Measurements from ENCODE around the gene CACNB4. TPM values are rescaled to one million over a fixed set of nuclear protein-coding genes. Genes with fewer than 3 reads are reported as not detected.

Gene CACNB4
- total RNA-seq, 1 experiment from 2014 or later: 0.19 TPM

- no peaks in the 10 kb centered on the region for H3K4me1 ChIP-seq (ENCODE audit: insufficient read depth, low read length, poor library complexity, severe bottlenecking)
- POLR2A ChIA-PET (ENCODE audit: low non-redundant PET): no interaction called here
- H3K27me3 ChIP-seq (replicated peaks; ENCODE audit: insufficient read depth, low read depth, low read length, poor library complexity): peaks cover 24% of the 10 kb centered on the region
- H3K27ac ChIP-seq (ENCODE audit: low read depth, low read length, poor library complexity, severe bottlenecking): no peak overlapping the region
- DNase-seq (ENCODE audit: low spot score): no peak
- no TSS peak for BruUV-seq (replicated peaks)
- no peak overlapping the region for H3K4me3 ChIP-seq (ENCODE audit: low read depth, low read length, poor library complexity, severe bottlenecking)
- no peaks in the 10 kb centered on the region for H3K9me3 ChIP-seq (ENCODE audit: low read depth, low read length, poor library complexity, severe bottlenecking)
- CTCF ChIA-PET: no interaction called here
- no peaks in the 10 kb centered on the region for H3K36me3 ChIP-seq (ENCODE audit: insufficient read depth, low read length, poor library complexity, severe bottlenecking)
- TF ChIP-seq EZH2 (IDR thresholded peaks at IDR 0.05; ENCODE audit: borderline replicate concordance, low read depth, low read length, poor library complexity, severe bottlenecking) (no peak), CTCF (conservative IDR thresholded peaks at IDR 0.05; ENCODE audit: low read depth, low read length) (no peak)
- intact Hi-C loops (cut with micrococcal nuclease; ENCODE audit: unreplicated experiment): no loop called here
Observed at GRCh38 chr2:151907286-151908203, 191.3 kb downstream of the CACNB4 start.

DNA sequence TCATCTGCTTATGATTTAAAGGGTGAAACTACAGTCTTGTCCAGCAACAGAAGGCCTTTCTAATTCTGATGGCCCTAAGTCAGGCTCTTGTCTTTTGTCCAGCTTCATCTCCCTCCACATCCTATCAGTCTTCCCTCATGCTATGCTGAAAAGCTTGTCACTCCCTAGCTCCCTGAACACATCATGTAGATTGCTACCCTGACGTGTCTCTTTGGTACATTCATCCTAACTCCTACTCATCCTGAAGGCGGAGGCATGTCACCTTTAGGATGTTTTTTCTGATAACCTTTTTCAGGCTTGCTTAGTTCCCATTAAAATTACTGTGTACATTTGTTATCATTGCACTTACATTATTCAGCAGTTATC, 192.2 kb downstream of the CACNB4 start:
- no peaks in the 10 kb centered on the region for H3K9me3 ChIP-seq (ENCODE audit: low read depth, low read length, poor library complexity, severe bottlenecking)
- intact Hi-C loops (cut with micrococcal nuclease; ENCODE audit: unreplicated experiment): no loop called here
- POLR2A ChIA-PET (ENCODE audit: low non-redundant PET): no interaction called here
- TF ChIP-seq EZH2 (IDR thresholded peaks at IDR 0.05; ENCODE audit: borderline replicate concordance, low read depth, low read length, poor library complexity, severe bottlenecking) (no peak), CTCF (conservative IDR thresholded peaks at IDR 0.05; ENCODE audit: low read depth, low read length) (no peak)
- BruUV-seq (replicated peaks): no TSS peak
- peaks cover 33% of the 10 kb centered on the region for H3K27me3 ChIP-seq (replicated peaks; ENCODE audit: insufficient read depth, low read depth, low read length, poor library complexity)
- CTCF ChIA-PET: no interaction called here
- H3K4me3 ChIP-seq (ENCODE audit: low read depth, low read length, poor library complexity, severe bottlenecking): no peak overlapping the region
- H3K4me1 ChIP-seq (ENCODE audit: insufficient read depth, low read length, poor library complexity, severe bottlenecking): no peaks in the 10 kb centered on the region
- no peak for DNase-seq (ENCODE audit: low spot score)
- H3K27ac ChIP-seq (ENCODE audit: low read depth, low read length, poor library complexity, severe bottlenecking): no peak overlapping the region
- H3K36me3 ChIP-seq (ENCODE audit: insufficient read depth, low read length, poor library complexity, severe bottlenecking): no peaks in the 10 kb centered on the region

GRCh38 chr2:151905963-151906632, 192.7 kb downstream of the CACNB4 start:
- intact Hi-C loops (cut with micrococcal nuclease; ENCODE audit: unreplicated experiment): no loop called here
- ChIA-PET CTCF (no interaction called here), POLR2A (ENCODE audit: low non-redundant PET) (no interaction called here)
- BruUV-seq (replicated peaks): no TSS peak
- Histone ChIP-seq H3K27ac (ENCODE audit: low read depth, low read length, poor library complexity, severe bottlenecking) (no peak overlapping the region), H3K4me3 (ENCODE audit: low read depth, low read length, poor library complexity, severe bottlenecking) (no peak overlapping the region), H3K9me3 (ENCODE audit: low read depth, low read length, poor library complexity, severe bottlenecking) (no peaks in the 10 kb centered on the region), H3K4me1 (ENCODE audit: insufficient read depth, low read length, poor library complexity, severe bottlenecking) (no peaks in the 10 kb centered on the region), H3K36me3 (ENCODE audit: insufficient read depth, low read length, poor library complexity, severe bottlenecking) (no peaks in the 10 kb centered on the region), H3K27me3 (replicated peaks; ENCODE audit: insufficient read depth, low read depth, low read length, poor library complexity) (peaks cover 38% of the 10 kb centered on the region)
- TF ChIP-seq EZH2 (IDR thresholded peaks at IDR 0.05; ENCODE audit: borderline replicate concordance, low read depth, low read length, poor library complexity, severe bottlenecking) (no peak), CTCF (conservative IDR thresholded peaks at IDR 0.05; ENCODE audit: low read depth, low read length) (no peak)
- no peak for DNase-seq (ENCODE audit: low spot score)

Data from A673 (cell line).